SIG-M5 (cell line): Measurements from ENCODE around the gene GNPAT.

Experiments
- DNase-seq: peaks from one replicate; lab custom pipeline; 2025; lab: John Stamatoyannopoulos, UW

Gene GNPAT

GRCh38 chr1:231213831-231214573, 27.0 kb upstream of the GNPAT start:
- DNase-seq: no peak

GRCh38 chr1:231214918-231215680, 25.9 kb upstream of the GNPAT start:
- DNase-seq: no peak

- no peak for DNase-seq
These were observed 25.2 kb upstream of the GNPAT start for GRCh38 chr1:231215681-231216385.

- DNase-seq: no peak
These were observed 24.5 kb upstream of the GNPAT start for GRCh38 chr1:231216498-231216897.

- DNase-seq: no peak
These were observed 24.0 kb upstream of the GNPAT start for GRCh38 chr1:231217056-231217455.

DNA sequence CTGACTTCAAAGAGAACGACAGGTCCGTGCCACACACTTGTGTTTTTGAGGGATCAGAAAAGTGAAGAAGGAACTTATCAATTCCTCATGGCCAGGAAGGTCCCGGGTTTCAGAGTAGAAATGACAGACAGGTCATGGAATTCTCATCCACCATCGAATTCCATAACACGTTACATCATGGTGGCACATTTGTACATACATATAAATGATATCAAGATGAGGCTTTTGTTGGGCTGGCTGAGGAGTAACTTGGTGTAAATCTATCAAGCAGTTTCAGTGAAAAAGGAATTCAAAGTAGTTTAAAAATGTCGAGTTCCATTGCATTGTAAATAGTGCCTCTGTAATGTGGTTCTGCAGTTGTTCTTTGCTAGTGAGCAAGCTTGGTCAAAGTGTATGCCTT, 22.9 kb upstream of the GNPAT start:
- DNase-seq: no peak

DNA sequence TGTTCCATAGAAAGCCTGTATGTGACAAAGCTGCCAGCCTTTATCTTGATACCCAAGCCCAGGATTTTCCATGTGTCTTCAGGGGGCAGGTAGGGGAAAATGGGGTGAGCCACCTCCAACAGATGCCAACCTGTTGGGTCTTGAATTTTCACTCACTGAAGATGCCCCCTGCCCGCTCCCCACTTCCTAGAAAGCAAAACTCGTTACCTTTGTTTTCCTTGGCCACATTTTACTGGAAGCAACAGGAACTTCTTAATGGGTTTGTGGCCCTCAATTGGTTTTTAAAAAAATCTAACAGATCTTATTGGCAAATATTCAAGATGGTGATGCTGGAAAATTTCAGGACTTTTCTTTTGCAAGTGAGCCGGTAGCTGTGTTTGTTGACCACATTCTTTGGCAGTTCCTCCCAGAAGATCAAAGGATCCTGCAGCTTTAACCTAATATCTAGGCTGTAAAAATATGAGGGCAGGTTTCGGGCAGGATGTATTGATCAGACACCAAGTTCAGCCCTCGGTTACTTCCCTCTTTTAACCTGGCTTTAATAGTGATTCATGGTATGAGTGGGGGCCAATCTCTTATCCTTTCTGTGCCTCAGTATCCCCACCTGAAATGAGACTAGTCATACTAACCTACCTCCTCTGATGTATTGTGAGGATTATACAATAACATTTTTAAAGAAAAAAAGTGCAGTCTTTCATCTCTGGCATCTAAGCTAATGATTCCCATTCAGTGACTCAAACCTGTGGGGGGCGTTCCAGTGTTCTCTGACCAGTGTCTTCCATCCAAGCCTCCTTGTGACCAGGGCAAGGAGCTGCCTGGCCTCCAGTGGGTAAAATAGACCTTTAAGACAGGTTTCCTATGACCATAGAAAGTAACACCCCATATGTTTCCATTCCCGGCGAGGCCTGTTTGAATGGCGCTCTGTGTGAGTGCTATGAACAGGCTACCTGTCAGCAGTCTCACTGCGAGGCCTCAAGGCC, 21.3 kb upstream of the GNPAT start:
- no peak for DNase-seq

GRCh38 chr1:231220801-231221200, 20.2 kb upstream of the GNPAT start:
- no peak for DNase-seq

GRCh38 chr1:231226156-231226555, 14.9 kb upstream of the GNPAT start:
- DNase-seq: no peak

DNA sequence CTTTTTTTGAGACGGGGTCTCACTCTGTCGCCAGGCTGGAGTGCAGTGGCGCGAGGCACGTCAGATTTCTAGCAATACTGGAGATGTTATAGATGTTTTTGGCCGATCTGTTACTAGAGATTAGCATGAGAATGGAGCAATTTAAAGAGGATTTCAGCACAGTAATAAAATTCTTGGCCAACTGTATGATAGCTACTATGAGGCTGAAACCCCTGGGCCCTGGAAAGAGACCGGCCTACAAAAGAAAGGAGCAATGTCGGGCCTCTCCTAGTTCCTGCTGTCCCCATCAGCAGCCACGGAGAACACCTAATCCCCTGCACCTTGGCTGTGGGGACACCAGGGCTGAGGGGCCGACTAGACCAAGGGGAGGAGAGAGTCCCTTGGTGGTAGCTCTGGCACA, 9.5 kb upstream of the GNPAT start:
- DNase-seq: no peak

DNA sequence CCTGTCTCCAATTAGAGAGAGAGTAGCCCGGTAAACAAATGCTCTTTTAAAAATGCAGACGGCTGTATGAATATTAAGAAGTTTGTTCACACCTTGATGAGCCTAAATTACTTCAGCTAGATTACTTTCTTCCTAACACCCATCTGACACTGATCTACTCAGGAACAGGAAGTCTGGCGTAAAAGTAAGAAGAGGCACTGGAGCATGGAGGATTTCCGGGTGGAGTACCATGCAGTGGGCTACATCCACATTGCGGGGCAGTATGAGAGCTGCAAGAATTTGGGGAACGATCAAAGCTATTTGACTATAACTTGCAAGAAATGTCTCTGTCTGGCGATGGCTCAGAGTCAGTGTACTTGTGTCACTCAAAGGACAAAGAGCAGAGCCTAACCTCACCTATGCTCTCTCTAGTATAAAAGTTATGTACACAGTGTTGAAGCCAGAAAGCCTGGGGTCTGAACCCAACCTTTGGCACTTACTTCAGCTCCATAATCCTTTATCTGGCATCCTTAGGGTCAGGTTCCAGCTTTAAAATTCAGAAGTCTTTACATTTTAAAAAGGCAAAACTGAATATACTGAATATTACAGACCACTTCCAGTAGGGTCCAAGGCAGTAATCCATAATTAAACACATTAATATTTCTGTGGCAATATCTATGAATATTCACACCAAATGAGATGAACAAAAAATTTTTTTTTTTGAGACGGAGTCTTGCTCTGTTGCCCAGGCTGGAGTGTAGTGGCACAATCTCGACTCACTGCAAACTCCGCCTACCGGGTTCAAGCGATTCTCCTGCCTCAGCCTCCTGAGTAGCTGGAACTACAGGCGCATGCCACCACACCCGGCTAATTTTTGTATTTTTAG, 7.9 kb upstream of the GNPAT start:
- no peak for DNase-seq

DNA sequence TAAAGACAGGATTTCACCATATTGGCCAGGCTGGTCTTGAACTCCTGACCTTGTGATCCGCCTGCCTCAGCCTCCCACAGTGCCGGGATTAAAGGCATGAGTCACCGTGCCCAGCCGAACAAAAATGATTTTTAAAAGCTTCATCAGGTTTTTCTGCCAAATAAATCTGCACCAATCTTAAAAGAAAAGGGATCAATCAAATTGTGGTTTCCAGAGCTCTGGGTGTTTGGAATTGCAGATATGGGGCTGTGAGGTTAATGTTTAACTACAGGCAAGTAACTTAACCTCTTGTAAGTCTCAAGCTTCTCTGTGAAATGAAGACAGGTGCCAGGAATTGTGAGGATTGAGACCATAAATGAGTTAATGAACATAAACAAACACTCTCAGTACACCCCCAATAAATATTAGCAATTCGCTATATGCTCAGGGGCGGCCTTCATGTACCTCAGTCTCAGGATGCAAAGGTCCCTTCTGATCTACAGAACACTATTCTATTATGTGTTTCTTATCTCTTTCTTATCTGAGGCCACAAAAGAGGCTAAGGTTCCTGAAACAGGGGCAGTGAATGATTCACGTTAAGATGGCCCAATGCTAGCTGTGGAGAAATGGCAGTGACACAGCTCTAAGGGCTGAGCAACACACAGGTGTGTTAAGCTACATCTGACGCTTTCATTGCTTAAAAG, 7.1 kb upstream of the GNPAT start:
- no peak for DNase-seq

GRCh38 chr1:231234506-231234905, 6.5 kb upstream of the GNPAT start:
- no peak for DNase-seq

DNA sequence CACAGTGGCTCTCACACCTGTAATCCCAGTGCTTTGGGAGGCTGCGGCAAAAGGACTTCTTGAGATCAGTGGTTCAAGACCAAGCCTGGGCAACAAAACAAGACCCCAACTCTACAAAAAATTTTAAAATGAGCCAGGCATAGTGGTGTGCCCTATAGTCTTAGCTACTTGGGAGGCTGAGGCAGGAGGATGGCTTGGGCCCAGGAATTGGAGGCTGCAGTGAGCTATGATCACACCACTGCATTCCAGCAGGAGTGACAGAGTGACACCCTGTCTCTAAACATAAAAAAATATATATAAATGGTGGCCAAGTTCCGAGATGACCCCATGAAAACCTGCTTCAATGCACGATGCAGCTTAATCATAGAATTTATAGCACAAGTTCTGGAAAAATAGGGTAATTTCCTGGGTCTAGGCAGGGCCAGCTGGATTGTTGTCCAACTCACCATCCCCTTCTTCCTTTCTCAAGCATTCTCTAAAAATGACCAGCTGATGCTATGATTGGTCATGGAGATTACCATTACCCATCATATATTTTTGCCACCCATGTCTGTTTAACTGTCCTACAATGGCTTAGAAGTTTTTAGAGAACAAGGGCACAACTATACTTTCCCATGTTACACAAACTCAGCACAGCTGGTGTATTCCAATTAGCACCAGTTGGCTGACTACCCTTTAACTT, 5.3 kb upstream of the GNPAT start:
- no peak for DNase-seq

DNA sequence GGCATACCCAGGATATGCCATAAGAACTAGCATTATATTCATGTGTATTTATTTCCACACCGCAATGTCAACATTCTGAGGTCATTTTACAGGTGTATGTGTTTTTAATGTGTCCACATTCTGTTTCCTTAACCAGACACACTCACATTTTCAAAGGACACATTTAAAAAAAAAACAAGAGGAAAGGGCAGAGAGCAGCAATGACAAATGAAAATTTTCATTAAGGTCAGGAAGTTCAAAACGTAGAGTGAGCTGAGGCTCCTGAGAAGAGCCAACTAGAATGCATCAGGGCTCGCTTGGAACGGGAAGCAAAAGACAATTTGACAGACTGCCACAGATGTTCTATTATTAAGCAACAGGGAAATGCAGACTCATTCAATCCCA, 4.8 kb upstream of the GNPAT start:
- no peak for DNase-seq

DNA sequence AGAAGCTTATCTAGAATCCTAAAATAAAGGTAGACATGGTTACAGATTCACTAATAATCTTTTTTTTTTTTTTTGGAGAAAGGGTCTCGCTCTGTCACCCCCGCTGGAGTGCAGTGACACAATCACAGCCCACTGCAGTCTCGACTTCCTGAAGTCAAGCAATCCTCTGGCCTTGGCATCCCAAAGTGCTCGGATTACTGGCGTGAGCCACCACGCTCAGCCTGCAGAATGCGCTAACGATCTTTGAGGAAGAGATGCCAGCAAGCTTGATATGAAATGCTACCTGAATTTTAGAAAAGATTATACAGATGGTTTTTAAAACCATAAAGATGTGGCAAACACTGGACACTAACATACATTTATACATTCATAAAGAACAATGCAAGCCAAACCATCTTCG, 4.1 kb upstream of the GNPAT start:
- DNase-seq: no peak

DNA sequence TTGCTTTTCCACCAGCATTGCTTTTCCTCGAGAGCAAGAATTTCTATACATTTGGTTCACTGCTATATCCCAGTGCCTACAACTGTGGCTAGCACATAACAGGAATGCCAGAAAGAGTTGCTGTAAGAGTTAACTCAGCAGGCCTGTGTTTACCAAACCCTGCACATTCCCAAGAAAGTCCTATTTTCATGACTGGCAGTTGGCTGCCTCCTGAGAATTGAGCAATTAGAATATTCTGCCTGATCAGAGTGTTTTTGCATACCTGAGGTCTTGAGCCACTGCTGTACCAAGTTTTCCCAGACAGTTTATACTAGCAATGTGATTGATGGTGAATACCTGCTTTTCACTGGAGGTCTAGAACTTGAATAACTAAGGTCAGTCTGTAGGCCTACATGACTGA, 2.7 kb upstream of the GNPAT start:
- DNase-seq: no peak

- DNase-seq: no peak
These were observed 505 bp upstream of the GNPAT start for GRCh38 chr1:231240531-231240882.

DNA sequence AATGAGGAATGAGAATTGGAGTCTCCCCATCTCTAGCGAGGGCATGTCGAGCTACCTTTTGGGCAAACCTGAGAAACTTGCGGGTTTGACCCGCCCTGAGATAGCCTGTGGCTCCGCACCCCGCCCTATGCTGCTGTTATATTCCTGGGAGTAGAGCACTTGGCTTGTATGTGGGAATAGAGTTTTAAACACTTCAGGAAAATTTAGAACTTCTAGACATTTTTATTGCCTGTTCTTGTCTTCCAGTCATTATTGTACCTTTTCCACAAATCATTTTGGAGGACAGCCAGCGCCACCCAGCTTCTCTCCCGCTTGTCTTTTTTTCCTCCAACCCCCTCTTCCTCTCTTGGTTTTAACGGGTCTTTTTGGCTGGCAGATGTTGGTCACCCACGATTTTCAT, 738 bp downstream of the GNPAT start:
- no peak for DNase-seq
